Measurements from ENCODE around the gene TMEM163.
"Not testable (repeated sequence)": the region's sequence is repeated elsewhere in the genome, so short reads cannot be mapped to it uniquely, and the experiment has no call there.

The TMEM163 gene

DNA sequence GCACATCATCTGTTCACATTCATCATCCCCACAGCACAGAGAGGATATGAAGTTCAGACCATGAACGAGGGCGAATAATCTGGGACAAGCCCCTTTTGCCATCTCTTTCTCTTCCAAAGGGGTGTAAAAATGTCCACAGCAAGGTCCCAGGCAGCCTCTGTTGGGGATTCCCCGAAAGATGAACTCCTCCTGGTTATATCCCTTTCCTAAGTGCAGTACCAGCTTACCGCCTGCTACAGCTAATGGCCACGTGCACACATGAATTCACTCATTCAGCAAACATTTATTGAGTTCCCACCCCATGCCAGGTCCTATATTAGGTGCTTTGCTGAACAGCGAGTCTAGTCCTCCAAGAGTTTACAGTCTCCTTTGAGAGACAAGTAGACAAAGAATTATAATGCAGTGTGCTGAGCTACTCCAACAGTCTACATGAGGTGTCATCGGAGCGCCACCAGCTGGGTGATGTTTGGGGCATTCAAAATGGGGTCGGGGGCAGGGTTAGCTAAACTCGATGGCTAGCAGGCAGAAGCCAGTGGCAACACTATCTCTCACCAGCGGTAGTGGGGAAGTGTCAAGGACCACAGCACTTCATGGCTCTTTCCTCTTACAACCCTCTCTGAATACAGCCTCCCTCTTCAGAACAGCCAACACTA lies 228.9 kb downstream of the TMEM163 start:
- no peak overlapping the region for H3K23ac ChIP-seq (ENCODE audit: low read length)
- no CpG with 5 or more reads among the region's 11 CpGs for WGBS (ENCODE audit: extremely low coverage, insufficient coverage, low lambda C conversion rate)
- no peak overlapping the region for H2BK15ac ChIP-seq (replicated peaks; ENCODE audit: low read depth)
- no peak overlapping the region for H3K18ac ChIP-seq (ENCODE audit: low read length)
- H3K4ac ChIP-seq (ENCODE audit: low read depth, low read length) = no peak overlapping the region
- H3K4me3 ChIP-seq (ENCODE audit: low read length) = no peak overlapping the region
- no peaks in the 10 kb centered on the region for H3K27me3 ChIP-seq (ENCODE audit: insufficient read depth, low read length, poor library complexity)
- H4K8ac ChIP-seq (ENCODE audit: low read depth, low read length) = no peak overlapping the region
- no peak overlapping the region for H2BK5ac ChIP-seq (ENCODE audit: low read length)
- peak; percentile 29 for DNase-seq
- H3K79me1 ChIP-seq (ENCODE audit: low read length) = no peaks in the 10 kb centered on the region
- H2BK120ac ChIP-seq (ENCODE audit: low read depth, low read length) = no peak overlapping the region
- H3K9ac ChIP-seq (ENCODE audit: low read length) = no peak overlapping the region
- no peak overlapping the region for H3K4me2 ChIP-seq (ENCODE audit: low read length)
- no peak overlapping the region for H3K27ac ChIP-seq (ENCODE audit: low read depth, low read length)
- no peak overlapping the region for H2AK5ac ChIP-seq (ENCODE audit: low read length)
- H3K56ac ChIP-seq (ENCODE audit: low read length) = no peak overlapping the region
- no peaks in the 10 kb centered on the region for H3K4me1 ChIP-seq (ENCODE audit: control insufficient read depth, low read depth, low read length)
- H3K79me2 ChIP-seq (ENCODE audit: control insufficient read depth, insufficient read depth, low read length) = no peaks in the 10 kb centered on the region
- no peak overlapping the region for H4K5ac ChIP-seq (ENCODE audit: low read length)
- H3K36me3 ChIP-seq (ENCODE audit: control insufficient read depth, insufficient read depth, low read length) = no peaks in the 10 kb centered on the region

DNA sequence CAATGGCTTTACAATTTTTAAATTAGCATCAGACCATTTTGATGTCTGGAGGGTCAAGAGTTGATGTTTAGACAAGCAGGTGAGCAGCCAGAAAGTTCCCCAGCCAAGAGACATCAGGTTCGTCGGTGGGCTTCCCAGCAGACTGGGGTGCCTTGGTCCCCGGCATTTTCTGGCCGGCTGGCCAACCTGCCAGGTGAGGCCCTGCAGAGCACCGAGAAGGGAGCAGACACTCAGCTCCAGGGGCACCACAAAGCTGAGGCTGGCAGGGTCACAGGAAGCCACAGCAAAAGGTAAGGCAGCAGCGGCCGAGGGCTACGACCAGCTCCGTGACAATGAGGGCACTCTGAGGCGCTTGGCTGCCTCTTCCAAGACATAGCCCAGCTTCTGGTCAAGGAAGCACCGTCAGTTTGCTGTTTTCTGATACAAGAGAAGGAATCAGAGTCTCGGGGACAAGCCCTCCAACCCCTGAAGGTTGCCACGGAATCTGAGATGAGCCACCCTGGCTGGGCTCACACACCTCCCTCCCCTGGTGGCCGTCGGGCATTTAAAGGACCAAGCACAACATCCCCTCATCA lies 235.9 kb downstream of the TMEM163 start:
- H3K4me2 ChIP-seq (ENCODE audit: low read length) = no peak overlapping the region
- H3K79me1 ChIP-seq (ENCODE audit: low read length) = no peaks in the 10 kb centered on the region
- no peak overlapping the region for H3K56ac ChIP-seq (ENCODE audit: low read length)
- no peak overlapping the region for H2BK15ac ChIP-seq (replicated peaks; ENCODE audit: low read depth)
- no peak overlapping the region for H3K18ac ChIP-seq (ENCODE audit: low read length)
- no peak overlapping the region for H3K4me3 ChIP-seq (ENCODE audit: low read length)
- H4K5ac ChIP-seq (ENCODE audit: low read length) = no peak overlapping the region
- H3K4ac ChIP-seq (ENCODE audit: low read depth, low read length) = no peak overlapping the region
- H3K9ac ChIP-seq (ENCODE audit: low read length) = no peak overlapping the region
- DNase-seq = no peak
- H3K79me2 ChIP-seq (ENCODE audit: control insufficient read depth, insufficient read depth, low read length) = no peaks in the 10 kb centered on the region
- H3K27ac ChIP-seq (ENCODE audit: low read depth, low read length) = no peak overlapping the region
- H3K36me3 ChIP-seq (ENCODE audit: control insufficient read depth, insufficient read depth, low read length) = no peaks in the 10 kb centered on the region
- no peaks in the 10 kb centered on the region for H3K4me1 ChIP-seq (ENCODE audit: control insufficient read depth, low read depth, low read length)
- H3K23ac ChIP-seq (ENCODE audit: low read length) = no peak overlapping the region
- no peak overlapping the region for H2BK5ac ChIP-seq (ENCODE audit: low read length)
- H2BK120ac ChIP-seq (ENCODE audit: low read depth, low read length) = no peak overlapping the region
- H4K8ac ChIP-seq (ENCODE audit: low read depth, low read length) = no peak overlapping the region
- WGBS (ENCODE audit: extremely low coverage, insufficient coverage, low lambda C conversion rate) = no CpG with 5 or more reads among the region's 15 CpGs
- no peak overlapping the region for H2AK5ac ChIP-seq (ENCODE audit: low read length)
- no peaks in the 10 kb centered on the region for H3K27me3 ChIP-seq (ENCODE audit: insufficient read depth, low read length, poor library complexity)

DNA sequence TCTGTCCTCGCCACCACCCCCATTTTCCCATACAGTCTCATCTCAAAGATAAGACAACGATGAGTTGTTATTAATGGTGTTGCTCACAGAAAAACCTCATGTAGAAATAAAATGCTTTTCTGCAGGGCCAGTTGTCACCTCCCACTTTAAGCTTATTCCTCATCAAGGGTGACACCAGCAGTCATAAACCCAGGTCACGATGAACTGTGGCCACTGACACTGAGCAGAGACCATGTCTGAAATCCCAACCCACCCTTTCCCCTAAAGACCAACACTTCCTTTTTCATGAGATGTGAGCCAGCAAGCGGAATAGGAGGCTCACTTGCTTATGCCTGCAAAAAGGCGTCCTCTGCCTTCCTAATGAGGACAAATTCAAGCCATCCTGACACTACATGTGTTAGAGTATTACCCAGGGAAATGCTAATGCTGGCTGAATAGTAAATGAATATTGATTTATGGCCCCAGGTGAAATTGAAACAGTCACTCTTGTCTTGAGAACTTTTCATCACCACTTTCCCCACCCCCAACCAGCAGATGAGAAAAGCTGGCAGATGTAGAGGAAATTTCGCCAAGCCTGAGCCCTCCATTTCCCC lies 236.6 kb downstream of the TMEM163 start:
- Histone ChIP-seq H3K79me1 (ENCODE audit: low read length) (no peaks in the 10 kb centered on the region), H3K23ac (ENCODE audit: low read length) (no peak overlapping the region), H3K4me3 (ENCODE audit: low read length) (no peak overlapping the region), H3K4me1 (ENCODE audit: control insufficient read depth, low read depth, low read length) (no peaks in the 10 kb centered on the region), H3K4me2 (ENCODE audit: low read length) (no peak overlapping the region), H3K36me3 (ENCODE audit: control insufficient read depth, insufficient read depth, low read length) (no peaks in the 10 kb centered on the region), H3K18ac (ENCODE audit: low read length) (no peak overlapping the region), H3K79me2 (ENCODE audit: control insufficient read depth, insufficient read depth, low read length) (no peaks in the 10 kb centered on the region), H2BK5ac (ENCODE audit: low read length) (no peak overlapping the region), H3K27me3 (ENCODE audit: insufficient read depth, low read length, poor library complexity) (no peaks in the 10 kb centered on the region), H2BK120ac (ENCODE audit: low read depth, low read length) (no peak overlapping the region), H4K8ac (ENCODE audit: low read depth, low read length) (no peak overlapping the region), H2AK5ac (ENCODE audit: low read length) (no peak overlapping the region), H2BK15ac (replicated peaks; ENCODE audit: low read depth) (no peak overlapping the region), H4K5ac (ENCODE audit: low read length) (no peak overlapping the region), H3K9ac (ENCODE audit: low read length) (no peak overlapping the region), H3K27ac (ENCODE audit: low read depth, low read length) (no peak overlapping the region), H3K4ac (ENCODE audit: low read depth, low read length) (no peak overlapping the region), H3K56ac (ENCODE audit: low read length) (no peak overlapping the region)
- WGBS (ENCODE audit: extremely low coverage, insufficient coverage, low lambda C conversion rate) = no CpG with 5 or more reads among the region's 6 CpGs
- no peak for DNase-seq

DNA sequence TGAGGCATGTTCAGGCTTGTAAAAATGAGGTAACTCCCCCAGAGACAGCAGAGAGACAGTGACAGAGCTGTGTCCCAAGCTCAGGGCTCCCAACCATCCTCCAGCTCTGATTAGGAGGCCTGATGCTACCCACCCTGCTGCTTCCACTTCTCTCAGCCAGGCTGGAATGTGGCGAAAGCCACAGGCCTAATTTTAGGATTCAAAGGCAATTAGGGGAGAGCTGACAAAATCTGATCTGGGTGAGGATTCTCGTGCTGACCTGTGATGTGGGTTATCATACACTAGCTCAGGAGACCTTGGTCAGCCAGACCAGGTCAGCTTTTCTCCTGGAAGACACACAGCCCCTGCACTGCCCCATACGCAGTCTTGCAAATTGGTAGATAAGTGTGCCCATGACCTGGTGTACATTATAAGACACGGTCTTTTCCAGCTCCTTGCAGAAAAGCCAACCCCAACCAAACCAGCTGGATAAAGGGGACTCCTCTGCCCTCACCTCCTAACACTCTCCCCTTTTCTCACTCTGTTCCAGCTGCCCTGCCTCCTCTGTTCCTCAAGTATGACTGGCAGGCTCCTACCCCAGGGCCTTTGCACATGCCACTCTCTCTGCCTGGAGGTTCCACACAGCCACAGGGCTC lies 239.0 kb downstream of the TMEM163 start:
- H3K4me2 ChIP-seq (ENCODE audit: low read length) = no peak overlapping the region
- no peak overlapping the region for H3K23ac ChIP-seq (ENCODE audit: low read length)
- no CpG with 5 or more reads among the region's 4 CpGs for WGBS (ENCODE audit: extremely low coverage, insufficient coverage, low lambda C conversion rate)
- no peak overlapping the region for H2AK5ac ChIP-seq (ENCODE audit: low read length)
- H3K36me3 ChIP-seq (ENCODE audit: control insufficient read depth, insufficient read depth, low read length) = no peaks in the 10 kb centered on the region
- H3K4ac ChIP-seq (ENCODE audit: low read depth, low read length) = no peak overlapping the region
- H2BK15ac ChIP-seq (replicated peaks; ENCODE audit: low read depth) = no peak overlapping the region
- no peaks in the 10 kb centered on the region for H3K27me3 ChIP-seq (ENCODE audit: insufficient read depth, low read length, poor library complexity)
- H3K79me1 ChIP-seq (ENCODE audit: low read length) = no peaks in the 10 kb centered on the region
- H3K4me3 ChIP-seq (ENCODE audit: low read length) = no peak overlapping the region
- no peaks in the 10 kb centered on the region for H3K4me1 ChIP-seq (ENCODE audit: control insufficient read depth, low read depth, low read length)
- no peak overlapping the region for H4K8ac ChIP-seq (ENCODE audit: low read depth, low read length)
- H3K27ac ChIP-seq (ENCODE audit: low read depth, low read length) = no peak overlapping the region
- H3K79me2 ChIP-seq (ENCODE audit: control insufficient read depth, insufficient read depth, low read length) = no peaks in the 10 kb centered on the region
- H4K5ac ChIP-seq (ENCODE audit: low read length) = no peak overlapping the region
- DNase-seq = peak; percentile 65
- H3K18ac ChIP-seq (ENCODE audit: low read length) = no peak overlapping the region
- H3K56ac ChIP-seq (ENCODE audit: low read length) = no peak overlapping the region
- no peak overlapping the region for H2BK5ac ChIP-seq (ENCODE audit: low read length)
- H2BK120ac ChIP-seq (ENCODE audit: low read depth, low read length) = no peak overlapping the region
- no peak overlapping the region for H3K9ac ChIP-seq (ENCODE audit: low read length)

DNA sequence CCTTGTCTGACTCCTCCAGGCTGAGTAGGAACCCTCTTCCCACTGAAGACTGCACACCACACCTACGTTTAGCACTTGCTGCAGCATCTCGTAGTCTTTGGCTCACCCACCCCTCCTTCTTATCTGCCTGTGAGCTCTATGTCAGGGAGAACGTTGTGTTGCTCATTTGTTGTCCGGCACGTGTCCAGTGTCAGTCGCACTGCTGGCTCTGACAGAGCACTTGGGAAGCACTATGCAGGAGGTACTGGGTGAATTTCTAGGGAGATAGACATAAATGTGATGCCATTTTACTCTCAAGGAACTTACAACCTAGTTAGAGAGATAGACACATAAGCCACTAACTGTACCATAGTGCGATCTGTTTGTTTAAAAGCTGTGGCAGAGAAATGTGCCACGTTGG lies 241.8 kb downstream of the TMEM163 start:
- not testable (repeated sequence) for H3K4me3 ChIP-seq (ENCODE audit: low read length); H2BK120ac ChIP-seq (ENCODE audit: low read depth, low read length); H3K79me1 ChIP-seq (ENCODE audit: low read length); H4K5ac ChIP-seq (ENCODE audit: low read length); H4K8ac ChIP-seq (ENCODE audit: low read depth, low read length); H2BK15ac ChIP-seq (replicated peaks; ENCODE audit: low read depth); H3K27ac ChIP-seq (ENCODE audit: low read depth, low read length); H3K23ac ChIP-seq (ENCODE audit: low read length); DNase-seq; H2BK5ac ChIP-seq (ENCODE audit: low read length); H3K4me1 ChIP-seq (ENCODE audit: control insufficient read depth, low read depth, low read length); H3K79me2 ChIP-seq (ENCODE audit: control insufficient read depth, insufficient read depth, low read length); H3K9ac ChIP-seq (ENCODE audit: low read length); H3K56ac ChIP-seq (ENCODE audit: low read length); H3K36me3 ChIP-seq (ENCODE audit: control insufficient read depth, insufficient read depth, low read length); H3K4me2 ChIP-seq (ENCODE audit: low read length); H3K18ac ChIP-seq (ENCODE audit: low read length); H2AK5ac ChIP-seq (ENCODE audit: low read length); H3K27me3 ChIP-seq (ENCODE audit: insufficient read depth, low read length, poor library complexity); H3K4ac ChIP-seq (ENCODE audit: low read depth, low read length)
- WGBS (ENCODE audit: extremely low coverage, insufficient coverage, low lambda C conversion rate) = no CpG with 5 or more reads among the region's 8 CpGs

All from mesendoderm (in vitro differentiated cells).